HEK293 (cell line): Measurements from ENCODE around the gene EXOC8.

Experiments
- CTCF ChIA-PET: fragments of 350-600 bp; formaldehyde crosslinking; extraction: SDS; loops from one replicate; lab custom pipeline; 2021; ENCODE audit warnings: antibody characterized with exemption; lab: Yijun Ruan, JAX
- POLR2A ChIA-PET: fragments of 300-600 bp; formaldehyde crosslinking; extraction: SDS; loops from one replicate; lab custom pipeline; 2020; ENCODE audit warnings: antibody characterized with exemption, inconsistent platforms; lab: Yijun Ruan, JAX
- H3K27ac ChIP-seq: fragments of 200-500 bp; sonication (Bioruptor generic); 2 replicates; pipeline ENCODE4 v1.5.1; 2014; ENCODE audit warnings: low read depth, low read length, control low read depth, inconsistent platforms; ENCODE audit errors: extremely low read depth
- H3K36me3 ChIP-seq, 2 experiments: fragments of 200-500 bp in 1 of 2; sonication (Bioruptor generic) in 1 of 2; 1 replicate in 1 of 2; 2 replicates in 1 of 2; pipeline ENCODE4 v1.5.1; 2014 to 2017; ENCODE audit warnings: inconsistent platforms in 2 of 2, low read length in 2 of 2; ENCODE audit not compliant: control insufficient read depth in 2 of 2, insufficient read depth in 1 of 2
- H3K4me1 ChIP-seq: fragments of 200-500 bp; sonication (Bioruptor generic); 2 replicates; pipeline ENCODE4 v1.5.1; 2014; ENCODE audit warnings: mild to moderate bottlenecking, low read length, inconsistent platforms; ENCODE audit not compliant: control insufficient read depth, insufficient read depth
- H3K4me3 ChIP-seq: 2 replicates; pipeline ENCODE4 v1.5.1; 2011; ENCODE audit warnings: low read depth, mild to moderate bottlenecking, control low read depth, low read length, moderate library complexity
- H3K9me3 ChIP-seq: fragments of 200-500 bp; sonication (Bioruptor generic); 2 replicates; pipeline ENCODE4 v1.5.1; 2014; ENCODE audit warnings: low read depth, low read length, inconsistent platforms; ENCODE audit not compliant: control insufficient read depth, insufficient read depth
- GLI2 ChIP-seq: fragments of 450-650 bp; formaldehyde crosslinking; IDR thresholded peaks from 2 replicates; pipeline ENCODE4; 2017; ENCODE audit warnings: missing biosample characterization, missing genetic modification characterization, low read depth, borderline replicate concordance
- IKZF3 ChIP-seq: fragments of 450-650 bp; IDR thresholded peaks from 2 replicates; pipeline ENCODE4 v1.5.0; 2018; ENCODE audit warnings: missing biosample characterization, mild to moderate bottlenecking, missing genetic modification characterization, moderate library complexity
- KLF1 ChIP-seq: fragments of 450-650 bp; formaldehyde crosslinking; IDR thresholded peaks from 2 replicates; pipeline ENCODE4 v1.5.1; 2016; ENCODE audit warnings: missing biosample characterization, missing genetic modification characterization
- PRDM6 ChIP-seq: fragments of 450-650 bp; formaldehyde crosslinking; IDR thresholded peaks from 2 replicates; pipeline ENCODE4 v1.5.1; 2017; ENCODE audit warnings: missing biosample characterization, missing genetic modification characterization
- REPIN1 ChIP-seq: fragments of 450-650 bp; formaldehyde crosslinking; IDR thresholded peaks from 2 replicates; pipeline ENCODE4 v1.5.1; 2017; ENCODE audit warnings: missing biosample characterization, missing genetic modification characterization, low read depth
- ZBTB1 ChIP-seq: fragments of 450-650 bp; formaldehyde crosslinking; IDR thresholded peaks from 2 replicates; pipeline ENCODE4 v1.5.1; 2016; ENCODE audit warnings: missing biosample characterization, missing genetic modification characterization
- ZFP3 ChIP-seq: fragments of 450-650 bp; formaldehyde crosslinking; IDR thresholded peaks from 2 replicates; pipeline ENCODE4 v1.5.1; 2016; ENCODE audit warnings: low read depth, missing biosample characterization, missing genetic modification characterization
- ZNF121 ChIP-seq: fragments of 450-650 bp; formaldehyde crosslinking; IDR thresholded peaks from 2 replicates; pipeline ENCODE4 v1.5.1; 2016; ENCODE audit warnings: missing biosample characterization, missing genetic modification characterization
- ZNF132 ChIP-seq: fragments of 450-650 bp; formaldehyde crosslinking; IDR thresholded peaks from 2 replicates; pipeline ENCODE4 v1.5.1; 2017; ENCODE audit warnings: missing biosample characterization, missing genetic modification characterization, borderline replicate concordance
- ZNF2 ChIP-seq: fragments of 450-650 bp; formaldehyde crosslinking; IDR thresholded peaks from 2 replicates; pipeline ENCODE4 v1.5.1; 2016; ENCODE audit warnings: missing biosample characterization, missing genetic modification characterization
- ZNF202 ChIP-seq: fragments of 450-650 bp; formaldehyde crosslinking; IDR thresholded peaks from 2 replicates; pipeline ENCODE4 v1.5.1; 2016; ENCODE audit warnings: missing biosample characterization, missing genetic modification characterization, borderline replicate concordance
- ZNF211 ChIP-seq: fragments of 450-650 bp; formaldehyde crosslinking; IDR thresholded peaks from 2 replicates; pipeline ENCODE4 v1.5.1; 2016; ENCODE audit warnings: low read depth, missing biosample characterization, missing genetic modification characterization
- ZNF23 ChIP-seq: fragments of 450-650 bp; formaldehyde crosslinking; IDR thresholded peaks from 2 replicates; pipeline ENCODE4 v1.5.1; 2016; ENCODE audit warnings: missing biosample characterization, missing genetic modification characterization, borderline replicate concordance
- ZNF423 ChIP-seq: fragments of 450-650 bp; formaldehyde crosslinking; IDR thresholded peaks from 2 replicates; pipeline ENCODE4 v1.5.1; 2016; ENCODE audit warnings: missing biosample characterization, missing genetic modification characterization
- ZNF426 ChIP-seq: fragments of 450-650 bp; formaldehyde crosslinking; IDR thresholded peaks from 2 replicates; pipeline ENCODE4 v1.5.1; 2017; ENCODE audit warnings: missing biosample characterization, missing genetic modification characterization, mild to moderate bottlenecking, inconsistent platforms, moderate library complexity
- ZNF48 ChIP-seq: fragments of 450-650 bp; formaldehyde crosslinking; IDR thresholded peaks from 2 replicates; pipeline ENCODE4 v1.5.1; 2016; ENCODE audit warnings: missing biosample characterization, missing genetic modification characterization
- ZNF596 ChIP-seq: fragments of 450-650 bp; IDR thresholded peaks from 2 replicates; pipeline ENCODE4 v1.5.0; 2018; ENCODE audit warnings: missing biosample characterization, mild to moderate bottlenecking, missing genetic modification characterization, moderate library complexity
- ZNF600 ChIP-seq: fragments of 450-650 bp; formaldehyde crosslinking; IDR thresholded peaks from 2 replicates; pipeline ENCODE4 v1.5.1; 2016; ENCODE audit warnings: missing biosample characterization, missing genetic modification characterization
- ZNF660 ChIP-seq: fragments of 450-650 bp; IDR thresholded peaks from 2 replicates; pipeline ENCODE4 v1.5.1; 2018; ENCODE audit warnings: missing biosample characterization, mild to moderate bottlenecking, missing genetic modification characterization
- ZNF664 ChIP-seq: fragments of 450-650 bp; formaldehyde crosslinking; IDR thresholded peaks from 2 replicates; pipeline ENCODE4 v1.5.1; 2016; ENCODE audit warnings: missing biosample characterization, missing genetic modification characterization
- ZNF704 ChIP-seq: fragments of 450-650 bp; formaldehyde crosslinking; IDR thresholded peaks from 2 replicates; pipeline ENCODE4 v1.5.1; 2016; ENCODE audit warnings: missing biosample characterization, missing genetic modification characterization
- ZSCAN30 ChIP-seq: fragments of 450-650 bp; IDR thresholded peaks from 2 replicates; pipeline ENCODE4 v1.5.1; 2018; ENCODE audit warnings: missing biosample characterization, mild to moderate bottlenecking, missing genetic modification characterization, moderate library complexity

The EXOC8 gene

GRCh38 chr1:231332761-231333160, 4.9 kb downstream of the EXOC8 start:
- POLR2A ChIA-PET = no interaction called here
- CTCF ChIA-PET = interaction anchor here (0.6 to 2.2 kb wide), 4 partner anchors 17 to 1471 kb away, joined by 3 to 9 read pairs (median 3); no protein-coding TSS in a partner anchor

GRCh38 chr1:231329483-231329882, 8.2 kb downstream of the EXOC8 start:
- TF ChIP-seq ZNF121 (tag by site-specific recombination) (peak; percentile 46; the same call in 1 of the 2 replicates), ZNF704 (tag by site-specific recombination) (no peak)
- H3K4me1 ChIP-seq = peaks cover 11% of the 10 kb centered on the region
- CTCF ChIA-PET = no interaction called here
- H3K4me3 ChIP-seq = no peak overlapping the region
- no peaks in the 10 kb centered on the region; a peak in 1 of 3 replicates for H3K36me3 ChIP-seq
- H3K27ac ChIP-seq = no peak overlapping the region
- H3K9me3 ChIP-seq = no peaks in the 10 kb centered on the region
- POLR2A ChIA-PET = interaction anchor here (0.7 kb wide), 1 partner anchor 1562 kb away, joined by 3 read pairs; no protein-coding TSS in a partner anchor

More at GRCh38 chr1:231332761-231333160, 4.9 kb downstream of the EXOC8 start:
- Histone ChIP-seq H3K4me3 (no peak overlapping the region; the same call in 1 of the 2 replicates), H3K27ac (no peak overlapping the region)
- TF ChIP-seq ZNF423 (tag by site-specific recombination) (no peak), ZBTB1 (tag by site-specific recombination) (0 out of 2 replicates have a peak, but pooled peaks have one; percentile 50), IKZF3 (tag by site-specific recombination) (0 out of 2 replicates have a peak, but pooled peaks have one; percentile 31), ZNF660 (tag by site-specific recombination) (peak; percentile 86), PRDM6 (tag by site-specific recombination) (peak; percentile 89), GLI2 (tag by site-specific recombination) (peak; percentile 43; the same call in 1 of the 2 replicates), ZNF596 (tag by site-specific recombination) (no peak), ZNF48 (tag by site-specific recombination) (no peak)
- TF ChIP-seq, all 188 proteins: peak for 5
- Histone ChIP-seq H3K9me3 (no peaks in the 10 kb centered on the region), H3K36me3 (peaks cover 4 to 8% of the 10 kb centered on the region in 2 experiments; a peak in 2 of 3 replicates), H3K4me1 (peaks cover 8% of the 10 kb centered on the region)

GRCh38 chr1:231327617-231328016, 10.0 kb downstream of the EXOC8 start:
- CTCF ChIA-PET = interaction anchor here (0.6 kb wide), 1 partner anchor 145 kb away, joined by 3 read pairs; no protein-coding TSS in a partner anchor

GRCh38 chr1:231326248-231326647, 11.4 kb downstream of the EXOC8 start:
- Histone ChIP-seq H3K36me3 (no peaks in the 10 kb centered on the region; a peak in 1 of 3 replicates), H3K4me1 (0 out of 2 replicates have a peak, but pooled peaks cover 4% of the 10 kb centered on the region), H3K4me3 (no peak overlapping the region), H3K9me3 (no peaks in the 10 kb centered on the region), H3K27ac (no peak overlapping the region)
- POLR2A ChIA-PET = interaction anchor here (1.2 kb wide), 1 partner anchor 12 kb away, joined by 3 read pairs; the partner anchor contains the start of genes EXOC8 and SPRTN
- CTCF ChIA-PET = interaction anchor here (0.7 to 2.6 kb wide), 3 partner anchors 11 to 583 kb away, joined by 3 to 21 read pairs (median 5); no protein-coding TSS in a partner anchor
- TF ChIP-seq ZNF426 (no peak), ZNF23 (tag by site-specific recombination) (no peak), ZNF202 (tag by site-specific recombination) (no peak), ZNF600 (tag by site-specific recombination) (no peak), ZNF2 (tag by site-specific recombination) (no peak), ZNF211 (no peak), ZSCAN30 (tag by site-specific recombination) (no peak), KLF1 (tag by site-specific recombination) (no peak), ZFP3 (tag by site-specific recombination) (no peak)
- TF ChIP-seq, all 188 proteins: peak for 0

More at GRCh38 chr1:231327617-231328016, 10.0 kb downstream of the EXOC8 start:
- POLR2A ChIA-PET = interaction anchor here (1.3 kb wide), 1 partner anchor 10 kb away, joined by 3 read pairs; the partner anchor contains the start of gene EXOC8
- H3K4me3 ChIP-seq = no peak overlapping the region
- H3K36me3 ChIP-seq = no peaks in the 10 kb centered on the region; a peak in 1 of 3 replicates
- H3K9me3 ChIP-seq = no peaks in the 10 kb centered on the region
- peaks cover 6% of the 10 kb centered on the region for H3K4me1 ChIP-seq
- TF ChIP-seq ZNF664 (peak; percentile 98), ZNF132 (tag by site-specific recombination) (no peak), REPIN1 (tag by site-specific recombination) (no peak)
- TF ChIP-seq, all 188 proteins: peak for 1
- H3K27ac ChIP-seq = no peak overlapping the region
